Neuronal stem cell (in vitro differentiated cells): ENCODE results near the gene TEX29.
A peak's percentile ranks its signal among the peaks of the same experiment; 100 is the strongest.

Experiments used
- DNase-seq: peaks from one replicate; pipeline ENCODE4 v3.0.0-alpha.2; 2013; ENCODE audit warnings: low spot score
- H2AFZ ChIP-seq: one replicate; pipeline ENCODE4 v1.6.1; 2013; ENCODE audit warnings: mild to moderate bottlenecking, low read length, inconsistent platforms
- H2AK5ac ChIP-seq: 2 replicates; pipeline ENCODE4 v1.6.1; 2013; ENCODE audit warnings: low read depth, mild to moderate bottlenecking, inconsistent platforms, low read length, moderate library complexity, mixed read lengths
- H2BK120ac ChIP-seq: 2 replicates; pipeline ENCODE4 v1.6.1; 2013; ENCODE audit warnings: low read depth, mild to moderate bottlenecking, inconsistent platforms, low read length, moderate library complexity, mixed read lengths
- H2BK12ac ChIP-seq: one replicate; pipeline ENCODE4 v1.6.1; 2013; ENCODE audit warnings: low read length, inconsistent platforms
- H2BK15ac ChIP-seq: 2 replicates; pipeline ENCODE4 v1.6.1; 2013; ENCODE audit warnings: mild to moderate bottlenecking, low read length, inconsistent platforms, mixed read lengths
- H2BK5ac ChIP-seq: one replicate; pipeline ENCODE4 v1.6.1; 2013; ENCODE audit warnings: inconsistent platforms, mild to moderate bottlenecking, low read length, moderate library complexity
- H3K14ac ChIP-seq: one replicate; pipeline ENCODE4 v1.6.1; 2013; ENCODE audit warnings: low read length, inconsistent platforms
- H3K18ac ChIP-seq: 2 replicates; pipeline ENCODE4 v1.6.1; 2013; ENCODE audit warnings: low read length, inconsistent platforms
- H3K23ac ChIP-seq: 2 replicates; pipeline ENCODE4 v1.6.1; 2013; ENCODE audit warnings: low read depth, mild to moderate bottlenecking, mixed read lengths, low read length, inconsistent platforms; ENCODE audit not compliant: poor library complexity
- H3K27ac ChIP-seq: replicated peaks from 3 replicates; pipeline ENCODE4 v1.5.1; 2013; ENCODE audit warnings: low read length, inconsistent platforms
- H3K27me3 ChIP-seq, 3 experiments: 2 replicates each; pipeline ENCODE4 v1.6.1; 2013; ENCODE audit warnings: low read length in 3 of 3, mild to moderate bottlenecking in 2 of 3, inconsistent platforms in 1 of 3, low read depth in 1 of 3, mixed read lengths in 1 of 3, moderate library complexity in 1 of 3; ENCODE audit not compliant: control insufficient read depth in 3 of 3, insufficient read depth in 3 of 3
- H3K36me3 ChIP-seq, 2 donors: replicated peaks in 1 of 2; 2 replicates each; pipeline ENCODE4 v1.6.1; 2013; ENCODE audit warnings: low read length in 2 of 2; ENCODE audit not compliant: control insufficient read depth in 2 of 2, insufficient read depth in 2 of 2
- H3K4ac ChIP-seq: 2 replicates; pipeline ENCODE4 v1.6.1; 2013; ENCODE audit warnings: inconsistent platforms, mild to moderate bottlenecking, low read length, moderate library complexity
- H3K4me1 ChIP-seq, 2 donors: 1 replicate in 1 of 2; 2 replicates in 1 of 2; pipeline ENCODE4 v1.6.1; 2013; ENCODE audit warnings: low read length in 2 of 2, low read depth in 1 of 2; ENCODE audit not compliant: control insufficient read depth in 2 of 2, insufficient read depth in 1 of 2
- H3K4me2 ChIP-seq: one replicate; pipeline ENCODE4 v1.6.1; 2013; ENCODE audit warnings: mild to moderate bottlenecking, low read length, inconsistent platforms; ENCODE audit not compliant: insufficient read depth, poor library complexity, severe bottlenecking
- H3K4me3 ChIP-seq, 2 donors: 2 replicates each; pipeline ENCODE4 v1.5.1; 2013; ENCODE audit warnings: low read length in 2 of 2, mild to moderate bottlenecking in 2 of 2, inconsistent platforms in 1 of 2, moderate library complexity in 1 of 2
- H3K79me1 ChIP-seq: one replicate; pipeline ENCODE4 v1.6.1; 2013; ENCODE audit warnings: low read depth, mild to moderate bottlenecking, inconsistent platforms, low read length, moderate library complexity
- H3K9ac ChIP-seq: one replicate; pipeline ENCODE4 v1.6.1; 2013; ENCODE audit warnings: mild to moderate bottlenecking, low read depth, low read length, inconsistent platforms; ENCODE audit not compliant: poor library complexity
- H3K9me3 ChIP-seq, 2 donors: replicated peaks in 1 of 2; 2 replicates each; pipeline versions ENCODE3 to v1.6.1; 2013; ENCODE audit warnings: low read length in 2 of 2, mild to moderate bottlenecking in 2 of 2, inconsistent platforms in 1 of 2, low read depth in 1 of 2, mixed read lengths in 1 of 2, moderate library complexity in 1 of 2; ENCODE audit not compliant: control insufficient read depth in 2 of 2, insufficient read depth in 1 of 2
- H4K8ac ChIP-seq: one replicate; pipeline ENCODE4 v1.6.1; 2013; ENCODE audit warnings: low read depth, mild to moderate bottlenecking, inconsistent platforms, low read length, moderate library complexity
- H4K91ac ChIP-seq: one replicate; pipeline ENCODE4 v1.6.1; 2013; ENCODE audit warnings: low read length, low read depth, mild to moderate bottlenecking, inconsistent platforms; ENCODE audit not compliant: poor library complexity
- WGBS, 2 donors: extraction: QIAGEN DNeasy Blood & Tissue Kit; methylation state at CpG; one replicate each; pipeline ENCODE4 v1.1.7; 2013; ENCODE audit warnings: missing lambda C conversion rate in 2 of 2, mixed read lengths in 1 of 2; ENCODE audit not compliant: insufficient read length in 2 of 2, insufficient replicate concordance in 1 of 2; ENCODE audit errors: extremely low coverage in 2 of 2; 5-methylcytosine and 5-hydroxymethylcytosine counted together

The TEX29 gene

DNA sequence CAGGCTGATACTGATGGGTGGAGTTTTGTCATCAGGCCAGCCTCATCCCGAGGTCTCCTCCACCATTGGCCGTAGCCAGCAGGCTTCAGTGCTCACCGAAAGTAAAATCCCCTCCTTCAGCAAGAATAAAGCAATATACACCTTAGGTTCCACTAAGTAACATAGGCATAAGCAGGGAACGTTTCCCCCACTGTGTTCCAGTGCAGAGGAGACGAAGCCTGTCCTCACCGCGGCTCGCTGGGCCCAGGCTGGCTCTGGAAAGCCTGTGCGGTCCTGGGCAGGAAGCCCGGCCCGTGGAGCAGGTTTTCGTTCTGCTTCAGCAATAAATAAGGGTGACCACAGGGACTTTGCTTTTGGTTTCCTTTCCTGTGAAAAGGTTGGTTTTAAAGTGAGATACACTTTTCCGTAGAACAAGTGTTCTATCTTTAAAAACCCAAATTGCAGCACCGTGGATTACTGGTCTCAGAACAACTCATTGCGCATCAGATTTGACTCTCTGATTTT lies 16.3 kb upstream of the TEX29 start:
- H3K23ac ChIP-seq, result no peak overlapping the region
- H4K91ac ChIP-seq, result no peak overlapping the region
- H3K4me2 ChIP-seq, result no peak overlapping the region
- no peak overlapping the region for H2BK120ac ChIP-seq
- DNase-seq, result no peak
- peak overlapping the region; percentile 50 for H3K9ac ChIP-seq
- no peaks in the 10 kb centered on the region for H3K27me3 ChIP-seq
- no peaks in the 10 kb centered on the region for H3K79me1 ChIP-seq
- no peak overlapping the region for H3K4ac ChIP-seq
- no peak overlapping the region for H3K4me3 ChIP-seq
- no peak overlapping the region for H2BK12ac ChIP-seq
- H3K27ac ChIP-seq, result no peak overlapping the region
- H3K18ac ChIP-seq, result no peak overlapping the region
- peaks cover 36 to 95% of the 10 kb centered on the region in 2 donors for H3K36me3 ChIP-seq
- no peak overlapping the region for H2AK5ac ChIP-seq
- WGBS, 2 donors, result no CpG with 5 or more reads among the region's 15 CpGs
- no peak overlapping the region for H4K8ac ChIP-seq
- no peak overlapping the region for H2AFZ ChIP-seq
- H3K14ac ChIP-seq, result no peak overlapping the region
- H2BK15ac ChIP-seq, result no peak overlapping the region
- H2BK5ac ChIP-seq, result no peak overlapping the region
- H3K9me3 ChIP-seq, result peaks cover 0 to 5% of the 10 kb centered on the region in 2 donors
- no peaks in the 10 kb centered on the region for H3K4me1 ChIP-seq

DNA sequence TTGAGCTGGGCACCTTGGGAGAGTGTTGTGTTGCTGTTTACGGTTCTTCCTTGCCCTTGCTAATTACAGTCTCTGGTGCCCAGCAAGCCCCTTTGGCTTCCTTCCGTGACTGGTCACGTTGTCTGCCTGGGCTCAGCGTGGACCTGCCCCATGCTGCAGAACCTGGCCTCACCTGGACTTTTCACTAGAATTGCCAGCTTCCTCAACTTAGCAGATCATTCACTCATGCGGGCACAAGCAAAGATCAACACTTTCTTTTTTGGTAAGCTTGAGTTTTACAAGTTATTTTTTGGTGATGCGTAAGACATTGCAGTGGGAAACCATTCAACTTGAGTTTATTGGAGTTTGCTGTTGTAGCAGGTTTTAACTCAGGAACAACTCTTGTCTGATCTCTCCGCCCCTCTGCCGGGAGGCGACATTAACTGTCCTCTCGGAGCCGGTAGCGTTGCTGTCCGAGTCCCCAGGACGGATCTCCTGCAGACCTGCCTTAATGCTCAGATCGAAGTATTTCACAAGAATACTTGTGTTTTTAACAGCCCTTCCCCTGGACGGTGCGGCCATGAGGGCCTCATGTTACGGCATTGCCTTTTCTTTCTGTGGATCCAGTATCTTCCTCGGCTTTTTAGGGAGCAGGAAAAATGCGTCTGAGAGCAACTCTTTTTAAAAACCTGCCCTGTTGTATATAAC lies 15.7 kb upstream of the TEX29 start:
- Histone ChIP-seq H3K27ac (no peak overlapping the region), H3K27me3 (no peaks in the 10 kb centered on the region), H3K9me3 (peaks cover 0 to 7% of the 10 kb centered on the region in 2 donors), H2AFZ (no peak overlapping the region), H2BK5ac (no peak overlapping the region), H3K36me3 (peaks cover 35 to 94% of the 10 kb centered on the region in 2 donors), H2BK120ac (no peak overlapping the region), H3K18ac (no peak overlapping the region), H4K8ac (no peak overlapping the region), H4K91ac (no peak overlapping the region), H3K79me1 (no peaks in the 10 kb centered on the region), H3K4me3 (no peak overlapping the region), H3K4me1 (no peaks in the 10 kb centered on the region), H3K4ac (no peak overlapping the region), H2AK5ac (no peak overlapping the region), H2BK12ac (no peak overlapping the region), H3K4me2 (no peak overlapping the region), H2BK15ac (no peak overlapping the region), H3K9ac (no peak overlapping the region), H3K14ac (no peak overlapping the region), H3K23ac (no peak overlapping the region)
- no peak for DNase-seq
- no CpG with 5 or more reads among the region's 20 CpGs for WGBS, 2 donors

DNA sequence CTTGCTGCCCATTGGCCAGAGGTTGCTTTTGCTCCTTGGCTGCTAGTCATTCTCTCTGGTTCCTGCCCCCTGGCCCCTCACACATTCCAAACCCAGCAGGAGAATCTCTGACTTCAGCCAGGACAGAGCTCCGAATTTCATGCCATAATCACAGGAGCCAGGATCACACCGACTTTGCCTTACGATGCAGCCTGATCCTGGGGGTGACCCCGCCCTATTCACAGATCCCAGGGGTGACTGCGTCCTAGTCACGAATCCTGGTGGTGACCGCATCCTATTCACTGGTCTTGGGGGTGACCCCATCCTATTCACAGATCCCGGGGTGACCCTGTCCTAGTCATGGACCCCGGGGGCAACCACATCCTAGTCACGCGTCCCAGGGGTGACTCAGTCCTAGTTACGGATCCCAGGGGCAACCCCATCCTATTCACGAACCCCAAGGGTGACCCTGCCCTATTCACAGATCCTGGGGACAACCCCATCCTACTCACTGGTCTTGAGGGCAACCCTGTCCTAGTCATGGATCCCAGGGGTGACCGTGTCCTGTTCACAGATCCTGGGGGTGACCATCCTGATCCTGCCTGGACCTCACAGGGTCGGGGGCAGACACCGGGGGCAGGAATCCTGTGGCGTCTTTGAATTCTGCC lies 7.4 kb upstream of the TEX29 start:
- no peak overlapping the region for H3K4me3 ChIP-seq
- H3K18ac ChIP-seq, result no peak overlapping the region
- H2BK120ac ChIP-seq, result no peak overlapping the region
- no peak overlapping the region for H4K8ac ChIP-seq
- peaks cover 19 to 20% of the 10 kb centered on the region in 2 donors for H3K9me3 ChIP-seq
- H3K14ac ChIP-seq, result no peak overlapping the region
- H2AK5ac ChIP-seq, result no peak overlapping the region
- H3K36me3 ChIP-seq, result peaks cover 5 to 24% of the 10 kb centered on the region in 2 donors
- peaks cover 0 to 2% of the 10 kb centered on the region in 2 donors for H3K4me1 ChIP-seq
- no peak overlapping the region for H2BK15ac ChIP-seq
- no CpG with 5 or more reads among the region's 17 CpGs for WGBS, 2 donors
- no peak overlapping the region for H4K91ac ChIP-seq
- DNase-seq, result no peak
- no peak overlapping the region for H3K27ac ChIP-seq
- H3K4ac ChIP-seq, result no peak overlapping the region
- H2BK5ac ChIP-seq, result no peak overlapping the region
- H2AFZ ChIP-seq, result no peak overlapping the region
- no peak overlapping the region for H3K23ac ChIP-seq
- no peak overlapping the region for H2BK12ac ChIP-seq
- peaks cover 3% of the 10 kb centered on the region for H3K79me1 ChIP-seq
- H3K4me2 ChIP-seq, result no peak overlapping the region
- no peak overlapping the region for H3K9ac ChIP-seq
- H3K27me3 ChIP-seq, result no peaks in the 10 kb centered on the region

DNA sequence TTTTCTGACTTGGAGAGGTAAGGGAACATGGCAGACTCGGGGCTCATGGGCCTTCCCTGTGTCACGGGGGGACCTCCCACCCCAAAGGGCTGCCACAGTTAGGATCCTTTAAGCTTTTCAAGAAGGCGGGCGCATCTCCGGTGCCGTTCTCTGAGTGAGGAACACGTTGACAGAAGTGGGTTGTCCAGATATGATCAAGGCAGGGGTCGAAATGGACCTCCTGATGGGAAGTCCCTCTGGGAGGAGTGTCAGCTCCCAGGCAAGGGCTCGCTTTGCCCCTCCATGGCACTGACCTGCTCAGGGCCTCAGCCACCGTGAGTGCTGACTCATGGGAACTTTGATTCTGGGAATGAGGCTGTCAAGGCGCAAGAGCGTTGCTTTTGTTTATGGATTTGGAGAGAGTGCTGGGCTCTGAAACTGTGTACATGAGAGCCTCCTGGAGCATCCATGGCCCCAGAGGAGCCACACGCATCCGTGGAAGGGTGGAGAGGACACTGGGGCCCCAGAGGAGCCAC lies 6.5 kb upstream of the TEX29 start:
- H3K27ac ChIP-seq, result no peak overlapping the region
- no peak overlapping the region for H4K91ac ChIP-seq
- H3K14ac ChIP-seq, result no peak overlapping the region
- H3K4me1 ChIP-seq, result peaks cover 0 to 2% of the 10 kb centered on the region in 2 donors
- H2BK15ac ChIP-seq, result no peak overlapping the region
- H2AFZ ChIP-seq, result no peak overlapping the region
- peaks cover 3% of the 10 kb centered on the region for H3K79me1 ChIP-seq
- peaks cover 4 to 15% of the 10 kb centered on the region in 2 donors for H3K36me3 ChIP-seq
- DNase-seq, result no peak
- H2AK5ac ChIP-seq, result peak overlapping the region; percentile 52
- no peaks in the 10 kb centered on the region for H3K27me3 ChIP-seq
- H3K4me3 ChIP-seq, result no peak overlapping the region
- no CpG with 5 or more reads among the region's 14 CpGs for WGBS, 2 donors
- H3K4me2 ChIP-seq, result no peak overlapping the region
- peak overlapping the region; percentile 19 for H3K18ac ChIP-seq
- H3K4ac ChIP-seq, result no peak overlapping the region
- no peak overlapping the region for H2BK120ac ChIP-seq
- peaks cover 18 to 20% of the 10 kb centered on the region in 2 donors for H3K9me3 ChIP-seq
- no peak overlapping the region for H4K8ac ChIP-seq
- H2BK12ac ChIP-seq, result no peak overlapping the region
- no peak overlapping the region for H3K9ac ChIP-seq
- no peak overlapping the region for H3K23ac ChIP-seq
- no peak overlapping the region for H2BK5ac ChIP-seq
